ENCODE measurements around the gene PHRF1. TPM values are rescaled to one million over a fixed set of nuclear protein-coding genes. Genes with fewer than 3 reads are reported as not detected.

The PHRF1 gene
- total RNA-seq, 1 donor from 2014 or later: 38.3 TPM

GRCh38 chr11:617199-617911 lies 41.1 kb downstream of the PHRF1 start:
- Mint-ChIP-seq H3K27me3 (ENCODE audit: low read depth, unreplicated experiment) (no peaks in the 10 kb centered on the region), H3K4me3 (ENCODE audit: unreplicated experiment) (no peak overlapping the region), H3K27ac (ENCODE audit: unreplicated experiment) (no peak overlapping the region), H3K4me1 (ENCODE audit: low read depth, unreplicated experiment) (peaks cover 1% of the 10 kb centered on the region), H3K9me3 (ENCODE audit: unreplicated experiment) (no peaks in the 10 kb centered on the region), H3K36me3 (ENCODE audit: low read depth, unreplicated experiment) (peaks cover 7% of the 10 kb centered on the region)
- TF ChIP-seq CTCF (IDR thresholded peaks at IDR 0.05; ENCODE audit: insufficient read depth, low read depth, low read length): no peak
- TF ChIP-seq EZH2 (IDR thresholded peaks at IDR 0.05; ENCODE audit: insufficient read depth, low read length): no peak
- no peaks in the 10 kb centered on the region for H3K27me3 ChIP-seq (ENCODE audit: insufficient read depth, low read length)
- no peaks in the 10 kb centered on the region for H3K9me3 ChIP-seq (ENCODE audit: insufficient read depth, low read depth, low read length)
- DNase-seq (ENCODE audit: low read depth): no peak
- FAIRE-seq: no peak
- H3K27ac ChIP-seq (ENCODE audit: low read depth, low read length): no peak overlapping the region
- peaks cover 5% of the 10 kb centered on the region for H3K79me2 ChIP-seq (ENCODE audit: insufficient read depth, low read length)
- no peak overlapping the region for H3K4me3 ChIP-seq (ENCODE audit: insufficient read depth, low read depth, low read length)
- no peak overlapping the region for H3K4me2 ChIP-seq (ENCODE audit: low read length)
- peaks cover 11% of the 10 kb centered on the region for H3K4me1 ChIP-seq (ENCODE audit: insufficient read depth, low read length)
- no peak overlapping the region for H2AFZ ChIP-seq (ENCODE audit: low read depth, low read length)
- H3K9ac ChIP-seq (ENCODE audit: low read length): no peak overlapping the region
- H4K20me1 ChIP-seq (ENCODE audit: insufficient read depth, low read length): peaks cover 27% of the 10 kb centered on the region
- no peaks in the 10 kb centered on the region for H3K36me3 ChIP-seq (ENCODE audit: insufficient read depth, low read length)

GRCh38 chr11:617912-618682 lies 41.8 kb downstream of the PHRF1 start:
- Histone ChIP-seq H2AFZ (ENCODE audit: low read depth, low read length) (no peak overlapping the region), H3K4me3 (ENCODE audit: insufficient read depth, low read depth, low read length) (no peak overlapping the region), H3K9ac (ENCODE audit: low read length) (no peak overlapping the region), H3K27ac (ENCODE audit: low read depth, low read length) (no peak overlapping the region), H3K27me3 (ENCODE audit: insufficient read depth, low read length) (no peaks in the 10 kb centered on the region), H4K20me1 (ENCODE audit: insufficient read depth, low read length) (peaks cover 20% of the 10 kb centered on the region), H3K4me1 (ENCODE audit: insufficient read depth, low read length) (peaks cover 11% of the 10 kb centered on the region), H3K9me3 (ENCODE audit: insufficient read depth, low read depth, low read length) (no peaks in the 10 kb centered on the region), H3K4me2 (ENCODE audit: low read length) (no peak overlapping the region), H3K36me3 (ENCODE audit: insufficient read depth, low read length) (no peaks in the 10 kb centered on the region), H3K79me2 (ENCODE audit: insufficient read depth, low read length) (peaks cover 5% of the 10 kb centered on the region)
- Mint-ChIP-seq H3K9me3 (ENCODE audit: unreplicated experiment) (no peaks in the 10 kb centered on the region), H3K27me3 (ENCODE audit: low read depth, unreplicated experiment) (no peaks in the 10 kb centered on the region), H3K4me3 (ENCODE audit: unreplicated experiment) (no peak overlapping the region), H3K36me3 (ENCODE audit: low read depth, unreplicated experiment) (peaks cover 8% of the 10 kb centered on the region), H3K4me1 (ENCODE audit: low read depth, unreplicated experiment) (no peaks in the 10 kb centered on the region), H3K27ac (ENCODE audit: unreplicated experiment) (no peak overlapping the region)
- FAIRE-seq: no peak
- no peak for TF ChIP-seq EZH2 (IDR thresholded peaks at IDR 0.05; ENCODE audit: insufficient read depth, low read length)
- TF ChIP-seq CTCF (IDR thresholded peaks at IDR 0.05; ENCODE audit: insufficient read depth, low read depth, low read length): no peak
- no peak for DNase-seq (ENCODE audit: low read depth)
